Measurements from ENCODE around the gene PRDM12.

DNA sequence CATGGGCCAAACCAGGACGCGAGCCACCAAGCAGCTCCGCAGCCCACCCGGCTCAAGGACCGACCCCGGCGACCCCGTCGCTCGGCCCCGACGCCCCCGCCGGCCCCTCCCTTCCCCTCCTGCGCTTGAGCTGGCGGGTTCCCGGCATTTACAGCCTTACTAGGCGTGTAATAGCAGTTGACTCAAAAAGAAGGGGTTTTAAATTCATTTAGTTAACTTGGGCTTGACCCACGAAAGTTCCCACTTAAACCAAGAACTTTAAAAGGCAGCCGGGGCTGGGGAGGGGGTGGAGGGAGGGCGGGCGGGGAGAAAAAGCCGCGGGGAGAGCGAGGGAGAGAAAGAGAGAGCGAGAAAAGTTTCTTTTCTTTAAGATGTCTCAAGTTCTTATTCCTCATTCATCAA lies 636 bp downstream of the PRDM12 start:
- TF ChIP-seq ZNF239 (tag by site-specific recombination; IDR thresholded peaks at IDR 0.05) (no peak), ZNF585B (tag by site-specific recombination; IDR thresholded peaks at IDR 0.05) (no peak), ZNF658 (tag by site-specific recombination; IDR thresholded peaks at IDR 0.05) (no peak), ZNF629 (tag by site-specific recombination; IDR thresholded peaks at IDR 0.05) (no peak), ZNF660 (tag by site-specific recombination; IDR thresholded peaks at IDR 0.05) (no peak), ZNF23 (tag by site-specific recombination; IDR thresholded peaks at IDR 0.05; ENCODE audit: borderline replicate concordance) (no peak), ZSCAN16 (tag by site-specific recombination; IDR thresholded peaks at IDR 0.05) (no peak), ZNF561 (tag by site-specific recombination; IDR thresholded peaks at IDR 0.05; ENCODE audit: borderline replicate concordance) (no peak), ZNF211 (tag by site-specific recombination; IDR thresholded peaks at IDR 0.05; ENCODE audit: low read depth) (no peak)
- TF ChIP-seq, protein P1, sequence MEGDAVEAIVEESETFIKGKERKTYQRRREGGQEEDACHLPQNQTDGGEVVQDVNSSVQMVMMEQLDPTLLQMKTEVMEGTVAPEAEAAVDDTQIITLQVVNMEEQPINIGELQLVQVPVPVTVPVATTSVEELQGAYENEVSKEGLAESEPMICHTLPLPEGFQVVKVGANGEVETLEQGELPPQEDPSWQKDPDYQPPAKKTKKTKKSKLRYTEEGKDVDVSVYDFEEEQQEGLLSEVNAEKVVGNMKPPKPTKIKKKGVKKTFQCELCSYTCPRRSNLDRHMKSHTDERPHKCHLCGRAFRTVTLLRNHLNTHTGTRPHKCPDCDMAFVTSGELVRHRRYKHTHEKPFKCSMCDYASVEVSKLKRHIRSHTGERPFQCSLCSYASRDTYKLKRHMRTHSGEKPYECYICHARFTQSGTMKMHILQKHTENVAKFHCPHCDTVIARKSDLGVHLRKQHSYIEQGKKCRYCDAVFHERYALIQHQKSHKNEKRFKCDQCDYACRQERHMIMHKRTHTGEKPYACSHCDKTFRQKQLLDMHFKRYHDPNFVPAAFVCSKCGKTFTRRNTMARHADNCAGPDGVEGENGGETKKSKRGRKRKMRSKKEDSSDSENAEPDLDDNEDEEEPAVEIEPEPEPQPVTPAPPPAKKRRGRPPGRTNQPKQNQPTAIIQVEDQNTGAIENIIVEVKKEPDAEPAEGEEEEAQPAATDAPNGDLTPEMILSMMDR (tag by site-specific recombination; IDR thresholded peaks at IDR 0.05): no peak

All from HEK293 (cell line).